ENCODE data around the gene HDAC10. TPM values are rescaled to one million over a fixed set of nuclear protein-coding genes. Genes with fewer than 3 reads are reported as not detected.

Gene HDAC10
- total RNA-seq, 4 donors from 2014 or later = 1.2 to 40.5 (median 20.6) TPM

- no peak for DNase-seq
- Histone ChIP-seq H3K36me3 (no peaks in the 10 kb centered on the region), H3K27me3 (no peaks in the 10 kb centered on the region), H3K4me1 (peaks cover 0 to 19% of the 10 kb centered on the region in 2 donors), H3K27ac (no peak overlapping the region), H3K4me3 (no peak overlapping the region), H3K9me3 (no peaks in the 10 kb centered on the region)
- TF ChIP-seq CTCF (IDR thresholded peaks at IDR 0.05) (no peak), POLR2A (IDR thresholded peaks at IDR 0.05) (no peak)
- intact Hi-C loops (cut with DNase I; ENCODE audit: low total_unique reads) = no loop called here
Measured at GRCh38 chr22:50257451-50258360, 6.6 kb upstream of the HDAC10 start.

GRCh38 chr22:50257041-50257440 lies 6.0 kb upstream of the HDAC10 start:
- Histone ChIP-seq H3K27ac (no peak overlapping the region), H3K4me1 (peaks cover 0 to 17% of the 10 kb centered on the region in 2 donors), H3K27me3 (no peaks in the 10 kb centered on the region), H3K4me3 (no peak overlapping the region), H3K36me3 (no peaks in the 10 kb centered on the region), H3K9me3 (no peaks in the 10 kb centered on the region)
- TF ChIP-seq POLR2A (IDR thresholded peaks at IDR 0.05) = no peak
- TF ChIP-seq CTCF (IDR thresholded peaks at IDR 0.05) = no peak
- DNase-seq = no peak
- intact Hi-C loops (cut with DNase I; ENCODE audit: low total_unique reads) = no loop called here

- no peaks in the 10 kb centered on the region for H3K27me3 ChIP-seq
- H3K4me3 ChIP-seq = no peak overlapping the region
- no peaks in the 10 kb centered on the region for H3K9me3 ChIP-seq
- DNase-seq = no peak
- no peak for TF ChIP-seq CTCF (IDR thresholded peaks at IDR 0.05)
- no peak for TF ChIP-seq POLR2A (IDR thresholded peaks at IDR 0.05)
- intact Hi-C loops (cut with DNase I; ENCODE audit: low total_unique reads) = no loop called here
- no peak overlapping the region for H3K27ac ChIP-seq
- peaks cover 0 to 14% of the 10 kb centered on the region in 2 donors for H3K4me1 ChIP-seq
- H3K36me3 ChIP-seq = no peaks in the 10 kb centered on the region
Measured at GRCh38 chr22:50256258-50256862, 5.3 kb upstream of the HDAC10 start.

GRCh38 chr22:50255607-50256006 lies 4.5 kb upstream of the HDAC10 start:
- H3K27me3 ChIP-seq = no peaks in the 10 kb centered on the region
- intact Hi-C loops (cut with DNase I; ENCODE audit: low total_unique reads) = no loop called here
- DNase-seq = no peak
- H3K27ac ChIP-seq = no peak overlapping the region
- H3K4me1 ChIP-seq = peaks cover 0 to 13% of the 10 kb centered on the region in 2 donors
- H3K4me3 ChIP-seq = no peak overlapping the region
- TF ChIP-seq CTCF (IDR thresholded peaks at IDR 0.05) (no peak), POLR2A (IDR thresholded peaks at IDR 0.05) (no peak)
- H3K36me3 ChIP-seq = no peaks in the 10 kb centered on the region
- no peaks in the 10 kb centered on the region for H3K9me3 ChIP-seq

DNA sequence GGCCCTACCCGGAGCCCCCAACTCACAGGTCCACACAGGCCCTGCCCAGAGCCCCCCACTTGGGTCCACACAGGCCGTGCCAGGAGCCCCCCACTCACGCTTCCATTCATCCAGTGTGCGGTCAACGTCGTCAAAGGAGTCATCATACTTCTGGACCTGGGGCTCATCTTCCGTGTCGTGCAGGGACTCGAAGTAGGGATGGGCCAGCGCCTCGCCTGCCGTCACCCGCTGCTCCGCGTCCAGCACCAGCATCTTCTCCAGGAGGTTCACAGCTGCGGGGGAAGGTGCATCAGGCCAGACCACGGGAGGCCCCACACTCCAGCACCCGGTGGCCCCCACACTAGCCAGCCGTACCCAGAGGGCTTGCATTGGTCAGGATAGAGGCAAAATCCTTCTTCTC lies 4.0 kb upstream of the HDAC10 start:
- H3K27me3 ChIP-seq = no peaks in the 10 kb centered on the region
- TF ChIP-seq POLR2A (IDR thresholded peaks at IDR 0.05) (no peak), CTCF (IDR thresholded peaks at IDR 0.05) (no peak)
- no peak overlapping the region for H3K4me3 ChIP-seq
- H3K27ac ChIP-seq = no peak overlapping the region
- H3K9me3 ChIP-seq = no peaks in the 10 kb centered on the region
- intact Hi-C loops (cut with DNase I; ENCODE audit: low total_unique reads) = no loop called here
- peaks cover 4 to 13% of the 10 kb centered on the region in 2 donors for H3K4me1 ChIP-seq
- DNase-seq = no peak
- H3K36me3 ChIP-seq = no peaks in the 10 kb centered on the region
